D341Med (cell line): ENCODE results near the gene PAK3.

Source experiments
- DNase-seq: peaks from one replicate; pipeline ENCODE4 v3.0.0; 2012; ENCODE audit warnings: low spot score

The PAK3 gene

DNA sequence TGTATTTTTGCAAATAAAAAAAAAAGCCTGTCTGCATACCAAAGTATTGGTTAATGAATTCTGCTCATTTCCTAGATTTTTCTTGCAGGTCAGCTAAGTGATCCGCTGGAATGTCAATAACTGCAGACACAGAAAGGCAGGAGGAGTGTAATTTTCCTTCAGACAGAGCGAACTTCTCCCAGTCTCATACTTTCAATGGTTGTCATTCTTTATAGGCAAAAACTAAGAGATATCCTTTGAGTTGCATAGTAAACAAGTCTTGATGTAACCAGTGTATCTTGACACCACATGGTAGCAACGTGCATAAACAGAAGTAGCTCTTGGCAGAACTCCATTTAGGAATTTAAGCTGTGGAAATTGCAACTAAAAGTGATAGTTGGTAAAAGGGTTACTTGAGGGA lies 166.1 kb downstream of the PAK3 start:
- DNase-seq = no peak

DNA sequence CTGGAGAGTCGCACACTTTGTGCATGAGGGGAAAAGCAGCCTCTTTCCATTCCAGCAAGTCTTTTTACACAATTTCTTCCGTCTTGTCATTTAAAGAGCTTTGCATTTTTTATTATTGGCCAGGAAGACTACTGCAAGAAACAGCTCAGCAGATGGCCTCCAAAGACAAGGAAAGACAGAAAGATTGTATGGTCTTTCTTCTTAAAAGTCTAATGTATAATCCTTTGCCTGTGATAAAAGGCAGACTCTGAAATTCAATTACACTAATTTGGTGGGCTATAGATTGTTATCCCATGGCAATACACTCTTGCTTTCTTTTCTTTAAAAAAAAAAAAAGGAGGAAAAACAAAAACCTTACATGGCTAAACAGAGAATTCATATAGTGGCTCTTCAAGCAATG lies 168.4 kb downstream of the PAK3 start:
- DNase-seq = no peak

- no peak for DNase-seq
Measured at GRCh38 chrX:111265486-111265885, 169.5 kb downstream of the PAK3 start.

GRCh38 chrX:111268506-111268905 lies 172.5 kb downstream of the PAK3 start:
- no peak for DNase-seq

- DNase-seq = no peak
Measured at GRCh38 chrX:111270339-111270738, 174.3 kb downstream of the PAK3 start, which contains the start of gene CAPN6. TSS of gene CAPN6 (minus strand) at chrX:111270483. CDS start at chrX:111263936, 6,547 bp downstream.
